ENCODE results near the gene UMPS. TPM values are rescaled to one million over a fixed set of nuclear protein-coding genes. Genes with fewer than 3 reads are reported as not detected.

UMPS gene
- 23.2 and 41.7 TPM in 2 replicates for total RNA-seq

DNA sequence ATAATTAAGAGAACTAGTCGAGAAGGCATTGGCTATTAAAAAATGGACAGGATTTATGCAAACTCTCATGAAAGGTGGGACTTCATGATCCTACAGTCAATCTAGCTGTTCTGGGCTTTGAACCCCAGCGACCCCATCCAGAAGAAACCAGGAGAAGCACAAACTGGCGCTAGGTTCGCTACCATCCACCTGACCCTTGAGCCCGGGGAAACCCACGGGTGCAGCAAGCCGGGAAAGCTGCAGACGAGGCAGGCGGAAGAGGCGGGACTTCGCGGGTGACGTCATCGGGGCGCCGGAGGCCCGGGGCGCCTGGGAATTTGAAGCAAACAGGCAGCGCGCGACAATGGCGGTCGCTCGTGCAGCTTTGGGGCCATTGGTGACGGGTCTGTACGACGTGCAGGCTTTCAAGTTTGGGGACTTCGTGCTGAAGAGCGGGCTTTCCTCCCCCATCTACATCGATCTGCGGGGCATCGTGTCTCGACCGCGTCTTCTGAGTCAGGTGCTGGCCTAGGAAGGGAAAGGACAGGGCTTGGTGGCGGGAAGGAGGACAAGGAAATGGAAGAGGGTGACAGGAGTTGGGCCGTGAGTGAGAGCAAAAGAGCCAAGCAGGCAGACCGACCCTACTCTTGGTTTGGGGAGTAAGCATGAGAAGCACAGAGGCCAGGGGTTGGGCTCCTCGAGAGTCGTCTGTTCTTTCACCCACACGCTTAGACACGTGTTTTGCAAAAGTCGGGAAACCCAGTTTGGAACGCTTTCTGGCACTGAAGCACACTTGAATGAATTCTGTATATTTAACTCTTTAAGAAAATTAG is at the start of gene UMPS:
Gene UMPS (plus strand): TSS at position 324 of the 812 bp plus-strand sequence. CDS start 20 bp downstream, at position 344.

Other genes starting within 250 kb of the UMPS start
- gene ITGB5, start 156.9 kb downstream of the UMPS start, total RNA-seq, result 124 and 132 TPM in 2 replicates
- not detected in 2 replicates for gene MUC13, start 204.3 kb downstream of the UMPS start, total RNA-seq